Glomerular visceral epithelial cell (primary cell): ENCODE results near the gene KREMEN1.
"Not testable (repeated sequence)": the region's sequence is repeated elsewhere in the genome, so short reads cannot be mapped to it uniquely, and the experiment has no call there.

ENCODE experiments used
- DNase-seq: peaks from one replicate; pipeline ENCODE4 v3.0.0-alpha.2; 2016; ENCODE audit errors: extremely low spot score

KREMEN1 gene

DNA sequence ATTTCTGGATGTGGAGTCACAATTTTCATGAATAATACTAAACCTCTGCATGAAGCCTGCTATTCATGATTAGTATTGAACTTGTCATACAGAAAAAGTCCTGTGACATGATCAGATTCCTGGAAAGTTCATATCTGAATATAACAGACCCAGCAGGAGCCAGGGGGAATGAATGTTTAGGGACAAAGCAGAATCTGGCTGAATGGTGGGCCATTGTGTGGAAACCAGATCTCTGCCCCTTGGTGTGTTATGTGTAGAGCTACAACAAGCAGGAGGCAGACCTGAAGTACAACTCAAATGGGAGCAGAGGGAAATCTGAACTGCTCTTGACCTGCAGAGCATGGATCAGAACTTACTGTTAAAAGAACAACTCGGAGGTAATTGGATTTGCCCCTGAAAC, 30.3 kb downstream of the KREMEN1 start:
- DNase-seq: no peak

DNA sequence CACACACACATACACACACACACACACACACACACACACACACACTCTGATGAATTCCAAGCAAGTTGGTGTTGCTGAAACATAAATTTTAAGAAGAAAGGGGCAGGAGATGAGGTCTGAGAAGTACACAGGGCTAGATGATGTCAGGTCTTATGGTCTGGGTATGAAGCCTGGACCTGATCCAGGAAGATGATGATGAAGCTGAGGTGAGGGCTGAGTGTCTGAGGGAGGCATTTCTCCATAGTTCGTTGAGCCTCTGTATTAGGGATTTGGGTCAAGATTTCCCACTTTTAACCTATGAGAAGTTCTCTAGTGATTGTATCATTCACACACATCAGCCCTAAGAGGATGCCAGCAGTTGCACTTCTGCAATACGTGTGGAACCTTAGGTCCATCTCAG, 32.6 kb downstream of the KREMEN1 start:
- DNase-seq: peak; percentile 33

DNA sequence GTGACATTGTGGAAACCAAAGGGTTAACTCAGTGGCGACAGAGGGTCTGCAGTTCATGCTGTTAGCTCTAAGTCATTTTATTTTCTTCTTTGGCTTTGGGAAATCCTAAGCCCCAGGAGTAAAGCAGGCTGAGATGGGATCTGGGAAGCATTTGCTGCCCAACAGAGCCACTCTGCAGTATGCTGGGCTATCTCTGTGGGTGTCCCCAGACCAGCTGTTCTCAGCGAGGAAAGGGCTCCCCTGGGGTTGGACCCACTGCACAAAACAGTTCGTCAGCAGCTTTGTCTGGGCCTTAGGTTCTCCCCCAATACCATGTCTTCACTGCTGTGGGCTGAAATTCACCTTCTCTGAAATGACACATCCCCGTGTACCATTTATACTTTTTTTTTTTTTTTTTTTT, 34.0 kb downstream of the KREMEN1 start:
- no peak for DNase-seq

DNA sequence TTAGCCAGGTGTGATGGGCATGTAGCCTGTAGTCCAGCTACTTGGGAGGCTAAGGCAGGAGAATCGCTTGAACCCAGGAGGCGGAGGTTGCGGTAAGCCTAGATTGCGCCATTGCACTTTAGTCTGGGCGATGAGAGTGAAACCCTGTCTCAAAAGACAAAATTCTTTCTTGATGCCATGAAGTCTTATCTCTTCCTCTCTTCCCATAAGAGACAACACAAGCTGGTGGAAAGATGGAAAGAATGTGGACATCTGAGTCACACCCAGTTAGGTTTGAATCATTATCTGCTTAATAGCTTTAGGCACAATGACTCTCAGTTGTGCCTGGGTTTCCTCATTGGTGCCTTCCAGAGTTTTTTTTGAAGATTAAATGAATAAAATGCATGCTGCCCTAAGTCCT, 35.3 kb downstream of the KREMEN1 start:
- DNase-seq: no peak

DNA sequence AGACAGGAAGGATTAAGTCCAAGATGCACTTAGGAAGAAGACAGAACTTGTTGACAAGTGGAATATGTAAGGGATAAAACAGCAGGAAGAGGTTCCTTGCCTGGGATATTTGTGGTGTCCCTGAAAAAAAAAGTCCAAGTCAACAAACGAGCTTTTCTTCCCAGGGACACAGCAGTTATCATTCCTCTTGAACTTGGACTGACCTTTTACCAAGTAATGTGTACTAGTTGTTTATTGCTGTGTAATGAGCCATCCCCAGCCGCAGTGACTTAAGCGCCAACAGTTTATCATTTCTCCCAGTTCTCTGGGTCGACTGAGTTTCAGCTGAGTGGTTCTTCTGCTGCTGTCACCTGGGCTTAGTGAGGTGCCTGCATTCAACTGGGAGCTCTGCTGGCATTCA, 37.0 kb downstream of the KREMEN1 start:
- DNase-seq: peak; percentile 11

DNA sequence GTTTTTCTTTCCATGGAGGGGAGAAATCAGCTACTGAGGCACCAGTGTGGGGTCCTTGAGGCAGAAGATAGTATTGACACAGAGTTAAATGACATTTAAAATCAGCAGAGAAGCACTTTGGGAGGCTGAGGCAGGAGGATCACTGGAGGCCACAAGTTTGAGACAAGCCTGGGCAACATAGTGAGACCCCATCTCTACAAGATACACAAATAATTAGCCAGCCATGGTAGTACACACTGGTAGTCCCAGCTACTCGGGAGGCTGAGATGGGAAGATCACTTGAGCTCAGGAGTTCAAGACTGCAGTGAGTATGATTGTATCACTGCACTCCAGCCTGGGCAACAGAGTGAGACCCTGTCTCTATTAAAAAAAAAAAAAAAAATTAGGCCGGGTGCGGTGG, 38.1 kb downstream of the KREMEN1 start:
- no peak for DNase-seq

DNA sequence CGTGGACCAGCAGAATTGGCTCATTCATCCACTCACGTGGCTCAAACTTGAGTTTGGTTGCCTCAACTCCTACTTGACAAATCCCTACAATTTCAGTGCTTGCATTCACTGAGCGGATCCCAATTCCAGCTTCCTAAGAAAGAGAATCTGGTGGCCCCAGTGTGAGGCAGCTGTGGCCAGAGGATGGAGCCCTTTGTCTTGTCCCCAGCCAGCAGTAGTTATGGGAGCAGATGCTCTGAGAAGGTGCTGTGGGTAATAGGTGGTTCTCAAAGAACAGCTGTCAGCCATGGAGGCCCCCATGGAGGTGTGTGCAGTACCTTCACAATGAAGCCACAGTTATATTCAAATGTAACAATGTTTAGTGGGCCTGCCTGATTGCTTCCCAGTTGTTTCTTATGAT, 39.3 kb downstream of the KREMEN1 start:
- DNase-seq: no peak

DNA sequence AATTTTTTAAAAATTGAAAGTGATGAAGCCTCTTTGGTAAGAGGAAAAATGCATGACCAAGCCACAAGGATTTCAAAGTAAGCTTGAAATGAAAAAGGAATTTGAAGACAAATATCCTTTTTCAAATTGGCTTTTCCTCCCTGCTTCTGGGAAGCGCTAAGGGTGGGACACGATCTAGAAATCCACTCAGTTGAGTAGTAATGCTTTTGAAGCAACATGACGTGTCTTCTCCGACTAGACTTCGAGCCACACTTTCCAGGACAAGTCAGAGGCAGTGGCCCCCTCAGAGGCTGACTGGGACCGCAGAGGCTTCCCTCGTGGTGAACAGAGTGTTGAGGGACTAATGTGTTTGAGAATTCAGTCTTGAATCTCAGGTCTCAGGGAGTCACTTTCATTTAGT, 39.8 kb downstream of the KREMEN1 start:
- no peak for DNase-seq

DNA sequence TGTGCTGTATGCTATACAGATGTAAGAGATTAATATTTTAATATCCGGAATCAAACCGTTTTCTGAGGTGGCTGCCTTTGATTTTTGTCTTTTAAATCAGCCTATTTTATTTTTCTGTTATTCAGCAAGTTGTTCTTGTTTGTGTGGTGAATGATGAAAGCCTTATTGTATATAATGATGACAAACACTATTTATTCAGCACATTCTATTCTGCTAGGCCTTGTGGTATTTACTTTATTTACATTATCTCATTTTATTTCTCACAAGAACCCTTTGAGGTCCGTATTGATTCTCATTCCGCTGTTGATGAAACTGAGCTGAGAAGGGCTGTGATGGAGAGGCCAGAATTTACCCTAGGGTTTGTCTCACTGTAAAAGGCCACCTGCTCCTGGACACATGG, 40.5 kb downstream of the KREMEN1 start:
- no peak for DNase-seq

DNA sequence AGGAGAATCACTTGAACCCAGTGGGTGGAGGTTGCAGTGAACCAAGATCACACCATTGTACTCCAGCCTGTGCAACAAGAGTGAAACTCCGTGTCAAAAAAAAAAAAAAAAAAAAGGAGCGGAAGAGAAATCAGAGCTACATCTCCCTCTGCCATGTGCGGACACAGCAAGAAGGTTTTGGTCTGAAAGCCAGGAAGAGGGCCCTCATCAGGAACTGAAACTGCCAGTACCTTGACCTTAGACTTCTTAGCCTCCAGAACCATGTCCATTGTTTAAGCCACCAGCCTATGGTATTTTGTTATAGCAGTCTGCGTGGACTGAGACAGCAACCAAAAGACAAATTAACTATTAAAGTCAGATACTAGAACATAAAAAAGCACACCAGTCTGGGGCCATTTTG, 41.6 kb downstream of the KREMEN1 start:
- DNase-seq: no peak

DNA sequence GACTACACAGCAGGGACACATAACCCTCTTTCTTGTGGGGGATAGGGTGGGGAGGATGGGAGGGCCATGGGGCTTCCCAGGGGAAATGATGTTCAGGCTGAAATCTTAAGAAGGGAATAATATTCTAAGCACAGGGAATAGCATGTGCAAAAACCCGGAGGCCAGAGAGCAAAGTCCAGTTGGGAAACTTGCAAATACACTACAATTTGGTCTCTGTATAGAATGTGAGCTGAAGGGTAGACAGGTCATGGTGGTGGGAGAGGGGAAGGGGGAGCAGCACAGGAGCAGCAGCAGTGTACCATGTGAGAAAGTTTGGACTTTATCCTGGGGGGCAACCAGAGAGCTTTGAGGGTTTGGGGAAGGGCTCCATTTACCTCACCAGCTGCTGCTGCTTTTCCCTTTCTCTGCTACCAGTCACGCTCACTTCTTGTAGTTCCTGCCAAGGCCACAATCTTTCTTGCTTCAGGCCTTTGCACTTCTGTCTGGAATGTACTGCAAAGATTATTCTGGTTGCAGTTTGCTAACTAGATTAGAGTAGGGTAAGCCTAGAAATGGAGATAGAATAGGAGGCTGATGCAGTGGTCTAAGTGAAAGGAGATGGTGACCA, 43.0 kb downstream of the KREMEN1 start:
- no peak for DNase-seq

DNA sequence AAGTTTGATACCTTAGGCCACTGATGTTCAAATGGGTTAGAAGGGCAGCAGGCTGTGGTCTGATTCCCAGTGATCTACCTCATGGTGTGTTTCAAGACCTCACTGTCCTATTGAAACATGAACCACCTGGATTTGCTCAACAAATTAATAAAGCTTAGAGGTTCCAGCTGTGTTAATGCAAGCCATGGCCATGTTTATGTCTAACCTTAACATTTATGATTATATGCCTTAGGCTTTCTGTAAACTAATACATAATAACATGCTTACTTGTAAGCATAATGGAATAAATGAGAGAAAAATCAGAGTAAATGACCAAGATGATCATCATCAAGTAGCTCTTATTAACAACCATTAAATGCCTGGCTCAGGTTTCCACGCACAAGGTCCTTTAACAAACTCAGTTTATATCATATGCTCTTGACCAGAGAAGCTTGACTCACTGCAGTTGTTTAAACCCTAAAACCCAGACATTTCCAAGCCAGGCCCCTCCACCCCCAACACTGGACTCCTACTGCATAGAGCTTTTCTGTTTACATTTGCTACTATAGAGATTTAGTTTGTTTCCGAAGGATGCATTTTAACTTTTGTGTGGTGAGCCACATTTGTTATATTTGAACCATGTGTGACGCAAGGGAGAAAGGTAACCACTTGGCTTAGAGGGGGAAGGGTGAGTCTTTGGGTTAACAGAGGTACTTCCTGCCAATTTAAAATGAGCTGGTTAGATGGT, 43.7 kb downstream of the KREMEN1 start:
- no peak for DNase-seq

DNA sequence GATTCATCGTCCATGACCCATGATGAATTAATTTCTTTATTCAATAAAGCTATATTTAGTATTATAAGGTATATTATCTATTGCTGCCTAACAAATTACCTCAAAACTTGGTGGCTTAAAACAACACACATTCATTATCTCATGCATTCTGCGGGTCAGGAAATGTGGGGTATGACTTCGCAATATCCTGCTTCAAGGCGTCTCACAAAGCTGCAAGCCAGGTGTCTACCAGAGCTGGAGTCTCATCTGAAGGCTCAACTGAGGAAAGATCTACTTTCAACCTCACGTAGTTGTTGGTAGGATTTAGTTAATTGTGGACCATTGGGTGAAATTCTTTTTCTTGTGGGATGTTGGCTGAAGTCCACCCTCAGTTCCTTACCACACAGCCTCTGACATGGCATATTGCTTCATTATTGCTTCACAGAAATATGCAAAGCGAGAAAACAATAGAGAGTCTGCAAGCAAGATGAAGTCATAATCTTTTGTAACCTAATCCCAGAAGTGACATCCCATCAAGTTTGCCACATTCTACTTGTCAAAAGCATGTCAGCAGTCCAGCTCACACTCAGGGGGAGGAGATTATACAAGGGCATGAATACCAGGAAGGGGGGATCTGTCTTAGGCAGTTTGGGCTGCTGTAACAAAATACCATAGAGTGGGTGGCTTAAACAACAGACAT, 45.1 kb downstream of the KREMEN1 start:
- no peak for DNase-seq

DNA sequence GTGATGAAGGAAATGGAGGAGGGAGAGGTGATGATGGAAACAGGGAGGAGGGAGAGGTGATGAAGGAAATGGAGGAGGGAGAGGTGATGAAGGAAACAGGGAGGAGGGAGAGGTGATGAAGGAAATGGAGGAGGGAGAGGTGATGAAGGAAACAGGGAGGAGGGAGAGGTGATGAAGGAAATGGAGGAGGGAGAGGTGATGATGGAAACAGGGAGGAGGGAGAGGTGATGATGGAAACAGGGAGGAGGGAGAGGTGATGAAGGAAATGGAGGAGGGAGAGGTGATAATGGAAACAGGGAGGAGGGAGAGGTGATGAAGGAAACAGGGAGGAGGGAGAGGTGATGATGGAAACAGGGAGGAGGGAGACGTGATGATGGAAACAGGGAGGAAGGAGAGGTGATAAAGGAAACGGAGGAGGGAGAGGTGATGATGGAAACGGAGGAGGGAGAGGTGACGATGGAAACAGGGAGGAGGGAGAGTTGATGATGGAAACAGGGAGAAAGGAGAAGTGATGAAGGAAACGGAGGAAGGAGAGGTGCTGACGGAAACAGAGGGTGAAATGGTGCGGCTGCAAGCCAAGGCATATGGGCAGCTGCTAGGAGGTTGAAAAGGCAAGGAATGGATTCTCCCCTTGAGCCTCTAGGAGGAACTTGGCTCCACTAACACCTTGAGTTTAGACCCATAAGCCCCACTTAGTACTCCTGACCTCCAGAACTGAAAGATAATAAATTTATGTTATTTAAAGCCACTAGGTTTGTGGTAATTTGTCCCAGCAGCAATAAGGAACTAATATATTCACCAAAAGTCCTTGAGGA, 47.5 kb downstream of the KREMEN1 start:
- DNase-seq: not testable (repeated sequence)

DNA sequence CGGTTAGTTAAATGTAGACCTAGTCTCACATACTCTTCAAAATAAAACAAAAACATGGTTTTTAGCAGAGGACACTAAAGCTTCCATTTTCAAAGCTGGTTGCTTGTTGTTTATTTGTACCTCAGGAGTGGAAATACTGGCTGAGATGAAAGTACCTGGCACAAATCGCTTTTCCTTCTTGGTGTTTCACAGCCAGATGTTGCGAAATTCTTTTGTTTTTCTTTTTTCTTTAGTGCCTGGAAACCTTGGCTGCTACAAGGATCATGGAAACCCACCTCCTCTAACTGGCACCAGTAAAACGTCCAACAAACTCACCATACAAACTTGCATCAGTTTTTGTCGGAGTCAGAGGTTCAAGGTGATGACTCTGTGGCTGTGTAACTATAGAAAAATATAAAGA, 48.3 kb downstream of the KREMEN1 start:
- no peak for DNase-seq

DNA sequence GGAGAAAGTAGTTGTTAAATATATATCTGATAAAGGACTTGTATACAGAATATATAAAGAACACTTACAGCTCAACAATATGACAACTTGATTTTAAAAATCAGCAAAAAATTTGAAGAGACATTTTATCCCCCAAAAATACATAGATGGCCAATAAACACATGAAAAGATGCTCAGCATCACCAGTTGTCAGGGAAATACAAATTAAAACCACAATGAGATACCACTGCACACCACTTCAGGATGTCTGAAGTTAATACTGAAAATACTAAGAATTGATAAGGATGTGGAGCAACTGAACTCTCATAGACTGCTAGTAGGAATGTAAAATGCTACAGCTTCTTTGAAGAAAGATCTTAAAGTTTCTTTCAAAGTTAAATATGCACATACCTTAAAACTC, 49.2 kb downstream of the KREMEN1 start:
- DNase-seq: no peak

DNA sequence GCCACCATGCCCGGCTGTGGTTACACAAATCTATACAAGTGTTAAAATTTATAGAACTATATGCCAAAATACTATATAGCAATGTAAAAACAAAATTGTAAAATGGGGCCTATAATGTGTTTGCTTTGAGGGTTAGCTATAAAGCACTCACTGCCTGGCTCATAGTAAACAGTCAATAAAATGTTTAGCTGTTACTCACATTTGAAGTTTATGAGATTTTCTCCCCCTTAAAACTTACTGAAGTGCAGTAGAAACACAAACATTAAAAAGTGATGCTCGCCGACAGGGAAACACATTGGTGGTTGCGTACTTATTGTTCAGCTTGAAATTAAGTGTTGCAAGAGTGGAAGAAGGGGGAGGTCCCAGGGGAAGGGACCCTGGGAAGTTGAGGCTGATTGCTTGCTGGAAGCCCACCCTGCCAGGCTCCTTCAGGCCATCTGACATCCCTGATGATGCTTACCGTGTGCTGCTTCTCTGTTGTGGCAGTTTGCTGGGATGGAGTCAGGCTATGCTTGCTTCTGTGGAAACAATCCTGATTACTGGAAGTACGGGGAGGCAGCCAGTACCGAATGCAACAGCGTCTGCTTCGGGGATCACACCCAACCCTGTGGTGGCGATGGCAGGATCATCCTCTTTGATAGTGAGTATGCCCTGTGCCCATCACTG, 52.1 kb downstream of the KREMEN1 start:
- DNase-seq: no peak

DNA sequence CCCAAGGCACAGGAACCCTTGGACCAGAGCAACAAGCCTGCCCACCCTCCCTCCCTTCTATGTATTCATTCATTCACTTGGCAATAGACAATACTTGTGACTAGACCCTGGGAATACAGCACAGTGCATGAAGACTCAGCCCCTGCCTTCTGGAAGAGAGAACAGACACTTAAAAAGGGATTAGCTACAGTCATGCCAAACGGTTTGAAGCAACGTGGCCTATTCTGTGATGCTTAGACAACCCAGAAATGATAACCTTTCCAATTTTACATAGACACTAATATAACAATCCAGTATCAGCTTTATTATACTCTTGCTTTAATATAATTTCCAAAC, 52.6 kb downstream of the KREMEN1 start:
- DNase-seq: no peak

DNA sequence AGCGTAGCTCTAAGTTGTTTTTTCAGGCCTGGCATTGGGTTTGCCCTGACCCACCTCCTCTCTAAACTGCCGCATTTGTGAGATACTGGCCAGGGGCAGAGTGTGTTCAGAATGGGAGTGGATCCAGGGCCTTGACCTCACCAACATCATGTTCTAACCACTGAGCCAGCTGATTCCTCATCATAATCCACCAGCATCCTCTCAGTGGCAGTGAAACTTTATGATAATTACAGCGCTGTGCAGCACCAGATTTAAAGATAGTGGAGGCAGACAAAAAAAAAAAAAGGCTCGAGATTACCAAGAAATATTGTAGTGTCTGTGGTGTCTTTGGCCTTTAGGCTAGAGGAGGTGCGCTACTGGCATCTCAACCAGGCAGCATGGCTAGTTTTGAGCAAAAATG, 53.0 kb downstream of the KREMEN1 start:
- no peak for DNase-seq

DNA sequence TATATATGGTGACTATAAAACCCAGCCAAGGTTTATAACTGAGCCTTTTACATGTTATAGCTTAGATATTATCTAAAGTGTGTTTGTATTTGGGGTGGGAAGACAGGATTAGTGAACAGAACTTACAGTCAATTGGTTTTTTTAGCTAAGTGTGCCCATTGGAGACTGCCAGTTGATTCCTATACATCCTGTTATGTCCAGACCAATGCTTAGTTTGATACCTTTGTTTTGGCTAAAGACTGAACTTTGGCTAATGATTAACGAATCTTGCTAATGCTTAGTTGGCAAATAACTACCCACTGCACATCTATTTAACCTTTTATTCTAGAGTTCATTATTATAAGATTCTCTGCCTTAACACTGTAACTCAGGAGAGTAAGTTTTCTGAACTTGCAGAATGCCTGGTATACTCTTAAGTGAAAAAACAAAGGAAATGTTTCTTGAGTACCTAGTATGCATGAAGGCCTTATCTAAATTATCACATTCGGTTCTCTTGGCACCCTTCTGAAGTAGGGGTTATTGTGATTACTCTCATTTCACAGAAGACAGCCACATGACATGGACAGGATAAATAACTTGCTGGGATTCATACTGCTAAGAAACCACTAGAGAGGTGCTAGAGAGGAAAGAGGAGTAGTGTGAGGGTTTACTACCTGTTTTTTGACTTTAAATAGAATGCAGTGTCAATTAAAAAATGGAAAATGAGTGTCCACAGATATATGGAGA, 54.0 kb downstream of the KREMEN1 start:
- peak; percentile 4 for DNase-seq
